ENCODE data around the gene CHURC1. TPM values are rescaled to one million over a fixed set of nuclear protein-coding genes. Genes with fewer than 3 reads are reported as not detected.

Gene CHURC1
- total and polyA plus RNA-seq, 2 of the 8 experiments (the other 6 are each of a cell fraction or from before 2014, with no cell fraction given) = 50.2 to 59.3 TPM

GRCh38 chr14:64870160-64870559 is 44.1 kb upstream of the CHURC1 start (continued):
- no peak for TF ChIP-seq TBP (IDR thresholded peaks at IDR 0.05; ENCODE audit: low read depth, low read length)
- TF ChIP-seq CTBP2 (IDR thresholded peaks at IDR 0.05; ENCODE audit: borderline replicate concordance, insufficient read depth, insufficient read length, low read length) = no peak
- no peak for TF ChIP-seq RNF2 (IDR thresholded peaks at IDR 0.05; ENCODE audit: borderline replicate concordance, low read depth, low read length, missing control alignments, poor library complexity, severe bottlenecking)
- no peak for TF ChIP-seq SUZ12 (IDR thresholded peaks at IDR 0.05; ENCODE audit: low read length)
- TF ChIP-seq PHF8 (conservative IDR thresholded peaks at IDR 0.05; ENCODE audit: low read depth, low read length) = no peak
- TF ChIP-seq SP2 (IDR thresholded peaks at IDR 0.05; ENCODE audit: low read length) = no peak
